OCI-LY1 (cell line): ENCODE results near the gene HFM1.
A peak's percentile ranks its signal among the peaks of the same experiment; 100 is the strongest.

Experiments used
- EZH2 ChIP-seq: fragments of 200-600 bp; sonication (generic), shearing (Covaris generic); IDR thresholded peaks from 2 replicates; pipeline ENCODE4 v1.8.0; 2017; ENCODE audit warnings: borderline replicate concordance, mixed run types, mild to moderate bottlenecking, antibody characterized with exemption, low read length, moderate library complexity, mixed read lengths
- TF ChIP-seq, protein P1 (sequence below): fragments of 200-600 bp; sonication (generic), shearing (Covaris generic); IDR thresholded peaks from 2 replicates; pipeline ENCODE4 v1.5.1; 2017; ENCODE audit warnings: mild to moderate bottlenecking, antibody characterized with exemption, low read length, moderate library complexity, mixed read lengths

DNA sequence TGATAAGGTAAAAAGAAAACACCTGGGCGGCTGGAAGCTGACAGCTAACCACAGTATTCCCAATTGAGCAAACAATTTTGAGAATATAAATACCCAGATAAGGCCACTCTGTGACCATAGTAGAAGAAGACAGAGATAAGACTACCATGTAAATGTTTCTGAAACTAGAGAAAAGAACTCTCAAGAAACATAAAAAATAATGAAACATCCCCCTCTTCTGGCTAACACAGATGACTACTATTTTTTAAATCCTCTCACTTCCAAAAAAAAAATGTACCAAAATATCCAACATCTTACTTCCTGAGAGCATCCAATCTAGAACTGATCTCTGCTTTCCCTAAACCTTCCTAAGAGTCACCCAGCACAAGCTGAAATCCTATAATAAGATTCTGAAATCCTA, 125.9 kb downstream of the HFM1 start:
- TF ChIP-seq, protein P1, sequence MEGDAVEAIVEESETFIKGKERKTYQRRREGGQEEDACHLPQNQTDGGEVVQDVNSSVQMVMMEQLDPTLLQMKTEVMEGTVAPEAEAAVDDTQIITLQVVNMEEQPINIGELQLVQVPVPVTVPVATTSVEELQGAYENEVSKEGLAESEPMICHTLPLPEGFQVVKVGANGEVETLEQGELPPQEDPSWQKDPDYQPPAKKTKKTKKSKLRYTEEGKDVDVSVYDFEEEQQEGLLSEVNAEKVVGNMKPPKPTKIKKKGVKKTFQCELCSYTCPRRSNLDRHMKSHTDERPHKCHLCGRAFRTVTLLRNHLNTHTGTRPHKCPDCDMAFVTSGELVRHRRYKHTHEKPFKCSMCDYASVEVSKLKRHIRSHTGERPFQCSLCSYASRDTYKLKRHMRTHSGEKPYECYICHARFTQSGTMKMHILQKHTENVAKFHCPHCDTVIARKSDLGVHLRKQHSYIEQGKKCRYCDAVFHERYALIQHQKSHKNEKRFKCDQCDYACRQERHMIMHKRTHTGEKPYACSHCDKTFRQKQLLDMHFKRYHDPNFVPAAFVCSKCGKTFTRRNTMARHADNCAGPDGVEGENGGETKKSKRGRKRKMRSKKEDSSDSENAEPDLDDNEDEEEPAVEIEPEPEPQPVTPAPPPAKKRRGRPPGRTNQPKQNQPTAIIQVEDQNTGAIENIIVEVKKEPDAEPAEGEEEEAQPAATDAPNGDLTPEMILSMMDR, result peak; percentile 30; the same call in 1 of the 2 replicates
- TF ChIP-seq EZH2, result no peak
